Brain microvascular endothelial cell (primary cell): ENCODE data around the gene DUSP11.

Experiments
- DNase-seq: peaks from one replicate; pipeline ENCODE4 v3.0.0-alpha.2; 2020
- H3K27ac ChIP-seq: fragments of 250-450 bp; sonication (Bioruptor Pico); 2 replicates; pipeline ENCODE4 v1.5.1; 2020; ENCODE audit warnings: mild to moderate bottlenecking, moderate library complexity
- H3K27me3 ChIP-seq: fragments of 250-450 bp; sonication (Bioruptor Pico); replicated peaks from 2 replicates; pipeline ENCODE4 v1.5.1; 2020; ENCODE audit warnings: mild to moderate bottlenecking
- H3K36me3 ChIP-seq: fragments of 250-450 bp; sonication (Bioruptor Pico); replicated peaks from 2 replicates; pipeline ENCODE4 v1.5.1; 2020; ENCODE audit warnings: mild to moderate bottlenecking
- H3K4me3 ChIP-seq: 2 replicates; pipeline ENCODE4 v1.5.1; 2011; ENCODE audit warnings: low read depth, mild to moderate bottlenecking, control low read depth, low read length, moderate library complexity
- in situ Hi-C: cut with HindIII; loops from 2 replicates; pipeline ENCODE4 v1.10.0; 2017; ENCODE audit warnings: low sequenced_read_pairs, low pct_ligation_motif_present
- TF ChIP-seq, protein P1 (sequence below): IDR thresholded peaks from 2 replicates; pipeline ENCODE4 v1.5.1; 2011; ENCODE audit warnings: low read depth, mild to moderate bottlenecking, moderate library complexity, low read length, control low read depth, inconsistent platforms; ENCODE audit errors: missing control alignments

The DUSP11 gene

DNA sequence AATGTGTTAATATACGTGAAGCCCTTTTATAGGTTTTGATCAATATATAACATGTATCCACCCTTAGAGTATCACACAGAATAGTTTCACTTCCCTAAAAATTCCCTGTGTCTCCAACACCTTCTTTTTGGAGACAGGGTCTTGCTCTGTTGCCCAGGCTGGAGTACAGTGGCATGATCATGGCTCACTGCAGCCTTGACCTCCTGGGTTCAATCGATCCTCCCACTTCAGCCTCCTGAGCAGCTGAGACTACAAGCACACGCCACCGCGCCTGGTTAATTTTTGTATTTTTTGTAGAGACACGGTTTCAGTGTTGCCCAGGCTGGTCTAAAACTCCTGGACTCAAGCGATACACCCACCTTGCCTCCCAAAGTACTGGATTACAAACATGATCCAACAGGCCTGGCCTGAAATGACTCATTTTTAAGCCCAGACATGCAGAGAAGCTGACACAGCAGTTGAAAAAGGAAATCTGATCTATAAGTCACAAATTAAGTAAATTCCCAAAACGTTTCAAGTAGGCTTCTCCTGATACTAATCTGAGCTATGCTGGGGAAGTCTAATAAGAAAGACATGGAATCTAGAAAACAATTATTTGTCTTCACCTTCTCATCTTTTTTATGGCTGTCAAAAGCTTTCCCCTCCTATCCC, 2.9 kb downstream of the DUSP11 start:
- Histone ChIP-seq H3K27me3 (no peaks in the 10 kb centered on the region), H3K4me3 (no peak overlapping the region), H3K27ac (peak overlapping the region; percentile 45), H3K36me3 (peaks cover 25% of the 10 kb centered on the region)
- in situ Hi-C loops = no loop called here
- peak; percentile 45 for DNase-seq
- TF ChIP-seq, protein P1, sequence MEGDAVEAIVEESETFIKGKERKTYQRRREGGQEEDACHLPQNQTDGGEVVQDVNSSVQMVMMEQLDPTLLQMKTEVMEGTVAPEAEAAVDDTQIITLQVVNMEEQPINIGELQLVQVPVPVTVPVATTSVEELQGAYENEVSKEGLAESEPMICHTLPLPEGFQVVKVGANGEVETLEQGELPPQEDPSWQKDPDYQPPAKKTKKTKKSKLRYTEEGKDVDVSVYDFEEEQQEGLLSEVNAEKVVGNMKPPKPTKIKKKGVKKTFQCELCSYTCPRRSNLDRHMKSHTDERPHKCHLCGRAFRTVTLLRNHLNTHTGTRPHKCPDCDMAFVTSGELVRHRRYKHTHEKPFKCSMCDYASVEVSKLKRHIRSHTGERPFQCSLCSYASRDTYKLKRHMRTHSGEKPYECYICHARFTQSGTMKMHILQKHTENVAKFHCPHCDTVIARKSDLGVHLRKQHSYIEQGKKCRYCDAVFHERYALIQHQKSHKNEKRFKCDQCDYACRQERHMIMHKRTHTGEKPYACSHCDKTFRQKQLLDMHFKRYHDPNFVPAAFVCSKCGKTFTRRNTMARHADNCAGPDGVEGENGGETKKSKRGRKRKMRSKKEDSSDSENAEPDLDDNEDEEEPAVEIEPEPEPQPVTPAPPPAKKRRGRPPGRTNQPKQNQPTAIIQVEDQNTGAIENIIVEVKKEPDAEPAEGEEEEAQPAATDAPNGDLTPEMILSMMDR = no peak

DNA sequence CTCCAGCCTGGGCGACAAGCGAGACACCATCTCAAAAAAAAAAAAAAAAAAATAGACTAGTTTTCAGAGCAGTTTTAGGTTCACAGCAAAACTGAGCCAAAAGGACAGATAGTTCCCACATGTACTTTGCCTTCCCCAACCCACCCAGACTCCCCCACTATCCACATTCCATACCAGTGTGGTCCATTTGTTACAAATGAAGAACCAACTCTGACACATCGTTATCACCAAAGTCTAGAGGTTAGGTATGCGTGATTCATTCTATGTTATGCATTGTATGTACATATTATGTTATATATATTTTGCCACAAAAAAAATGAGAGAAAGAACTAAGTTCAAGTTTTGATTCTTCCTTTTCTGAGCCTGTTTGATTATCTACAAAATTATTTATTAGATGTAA, 3.5 kb downstream of the DUSP11 start:
- in situ Hi-C loops = no loop called here
- peak; percentile 32 for DNase-seq
- TF ChIP-seq, protein P1 = no peak
- peaks cover 27% of the 10 kb centered on the region for H3K36me3 ChIP-seq
- H3K27me3 ChIP-seq = no peaks in the 10 kb centered on the region
- peak overlapping the region; percentile 45 for H3K27ac ChIP-seq
- no peak overlapping the region for H3K4me3 ChIP-seq

DNA sequence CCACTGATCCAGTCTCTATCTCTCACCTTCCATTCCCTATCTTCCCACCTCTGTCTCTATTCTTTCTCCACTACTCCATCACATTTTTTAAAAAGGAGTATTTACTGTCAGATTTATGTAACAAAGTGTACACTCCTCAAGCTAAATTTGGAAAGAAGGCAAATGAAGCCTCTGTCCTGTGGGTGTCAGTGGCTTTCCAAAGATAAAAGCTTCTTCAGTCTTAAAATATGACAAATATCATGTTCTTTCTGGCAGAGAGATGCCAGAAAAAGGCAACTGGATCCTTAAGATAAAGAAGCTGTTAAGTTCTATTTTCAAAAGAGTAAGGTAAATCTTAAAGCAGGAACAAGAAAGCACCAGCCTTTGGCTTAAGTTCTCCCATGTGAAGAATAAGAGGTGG, 7.1 kb downstream of the DUSP11 start:
- TF ChIP-seq, protein P1 = no peak
- Histone ChIP-seq H3K36me3 (peaks cover 53% of the 10 kb centered on the region), H3K27me3 (no peaks in the 10 kb centered on the region), H3K27ac (no peak overlapping the region), H3K4me3 (no peak overlapping the region)
- in situ Hi-C loops = no loop called here
- no peak for DNase-seq

DNA sequence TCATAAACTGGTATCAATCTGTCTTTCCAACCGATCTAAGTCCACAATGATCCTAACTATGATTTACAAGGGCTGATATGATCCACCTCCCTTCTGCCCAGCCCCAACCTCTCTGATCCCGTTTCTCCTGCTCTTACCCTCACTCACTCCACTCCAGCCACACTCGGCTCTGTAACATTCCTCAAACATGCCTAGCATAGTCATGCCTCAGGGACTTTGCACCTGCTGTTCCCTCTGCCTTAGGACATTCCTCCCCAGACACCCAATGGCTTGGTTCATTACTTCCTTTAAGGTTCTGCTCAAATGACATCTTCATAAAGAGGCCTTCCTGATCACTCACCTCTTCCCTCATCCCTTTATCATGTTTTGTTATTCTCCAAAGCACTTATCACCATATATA, 9.2 kb downstream of the DUSP11 start:
- TF ChIP-seq, protein P1 = no peak
- no peak overlapping the region for H3K4me3 ChIP-seq

DNA sequence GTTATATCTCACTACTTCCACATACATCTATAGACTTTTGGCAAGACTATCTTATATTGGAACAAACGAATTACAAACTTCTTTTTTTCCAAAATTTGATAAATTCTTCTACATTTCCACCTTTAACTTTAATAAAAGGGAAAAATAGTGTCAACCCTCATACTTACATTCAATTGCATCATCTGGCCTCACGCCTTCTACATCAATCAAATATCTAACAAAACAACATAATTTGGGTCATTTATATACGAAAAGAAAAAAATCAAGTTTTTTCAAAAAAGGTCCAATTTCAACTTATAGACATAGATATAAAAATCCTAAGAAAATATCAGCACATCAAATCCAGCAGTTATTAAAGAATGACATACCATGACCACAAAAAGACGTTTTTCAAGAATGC, 12.9 kb downstream of the DUSP11 start:
- TF ChIP-seq, protein P1 = no peak
- Histone ChIP-seq H3K27ac (no peak overlapping the region), H3K36me3 (peaks cover 65% of the 10 kb centered on the region), H3K4me3 (no peak overlapping the region), H3K27me3 (no peaks in the 10 kb centered on the region)
- in situ Hi-C loops = no loop called here
- no peak for DNase-seq

More for the DNA sequence above, 9.2 kb downstream of the DUSP11 start:
- H3K36me3 ChIP-seq = peaks cover 56% of the 10 kb centered on the region
- H3K27me3 ChIP-seq = no peaks in the 10 kb centered on the region
- H3K27ac ChIP-seq = no peak overlapping the region
- no peak for DNase-seq
- in situ Hi-C loops = no loop called here

DNA sequence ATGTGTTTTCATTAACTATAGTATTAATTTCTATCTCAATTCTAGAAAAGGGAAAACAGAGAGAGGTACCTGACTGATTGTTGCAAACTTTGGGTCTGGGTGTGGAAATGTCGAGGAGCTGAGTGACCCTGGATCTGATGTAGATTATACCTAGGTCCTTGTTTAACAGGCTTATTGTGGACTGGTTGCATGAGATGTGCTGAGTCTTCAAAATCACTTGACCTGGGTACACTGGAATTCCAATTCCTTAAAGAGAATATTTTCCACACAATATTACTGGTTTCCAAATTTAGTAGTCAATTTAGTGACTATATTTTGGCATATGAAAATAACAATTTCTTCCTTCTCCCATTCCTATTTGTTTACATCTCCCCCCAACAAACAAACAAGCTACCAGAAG, 13.6 kb downstream of the DUSP11 start:
- Histone ChIP-seq H3K4me3 (no peak overlapping the region), H3K27me3 (no peaks in the 10 kb centered on the region), H3K27ac (no peak overlapping the region), H3K36me3 (peaks cover 65% of the 10 kb centered on the region)
- no peak for DNase-seq
- in situ Hi-C loops = no loop called here
- TF ChIP-seq, protein P1 = no peak
